HK-2 (cell line): ENCODE data around the gene NOPCHAP1.

ENCODE experiments used
- DNase-seq: peaks from one replicate; pipeline ENCODE4 v3.0.0-alpha.2; 2018; ENCODE audit not compliant: unreplicated experiment

NOPCHAP1 gene

DNA sequence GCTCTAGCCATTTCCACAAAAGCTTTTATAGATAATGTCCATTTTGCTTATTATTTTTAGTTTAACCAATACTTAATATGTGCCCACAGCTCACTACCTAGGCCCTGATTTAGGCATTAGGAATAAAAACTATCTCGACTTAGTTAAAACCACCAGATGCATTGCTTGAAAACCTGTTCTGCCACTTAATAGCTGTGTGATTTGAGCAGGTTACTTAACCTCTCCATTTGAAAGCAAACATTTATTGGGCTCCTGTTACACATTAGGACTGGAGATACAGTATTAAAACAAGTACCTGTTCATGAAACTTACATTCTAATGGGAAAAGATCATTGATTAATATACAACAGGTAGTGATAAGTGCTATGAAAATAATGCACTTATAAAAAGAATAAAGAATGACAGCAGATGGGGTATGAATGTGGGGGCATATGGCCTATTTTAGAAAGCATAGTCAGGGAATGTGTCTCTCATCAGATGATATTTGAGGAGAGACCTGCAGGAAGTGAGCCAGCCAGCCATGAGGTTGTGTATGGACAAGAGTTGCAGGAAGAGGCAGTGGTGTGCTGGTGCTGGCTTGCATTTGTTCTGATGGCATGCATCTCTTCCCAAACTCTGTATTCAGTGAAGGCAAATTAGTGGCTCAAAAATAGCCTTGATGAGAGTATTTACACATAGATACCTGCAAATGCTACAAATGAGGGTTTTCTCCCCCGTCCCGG is 34.3 kb downstream of the NOPCHAP1 start:
- DNase-seq: no peak

GRCh38 chr12:105024928-105025327 is 38.8 kb downstream of the NOPCHAP1 start:
- DNase-seq: no peak

GRCh38 chr12:105025890-105026289 is 39.8 kb downstream of the NOPCHAP1 start:
- DNase-seq: no peak

GRCh38 chr12:105026411-105026810 is 40.3 kb downstream of the NOPCHAP1 start:
- no peak for DNase-seq

DNA sequence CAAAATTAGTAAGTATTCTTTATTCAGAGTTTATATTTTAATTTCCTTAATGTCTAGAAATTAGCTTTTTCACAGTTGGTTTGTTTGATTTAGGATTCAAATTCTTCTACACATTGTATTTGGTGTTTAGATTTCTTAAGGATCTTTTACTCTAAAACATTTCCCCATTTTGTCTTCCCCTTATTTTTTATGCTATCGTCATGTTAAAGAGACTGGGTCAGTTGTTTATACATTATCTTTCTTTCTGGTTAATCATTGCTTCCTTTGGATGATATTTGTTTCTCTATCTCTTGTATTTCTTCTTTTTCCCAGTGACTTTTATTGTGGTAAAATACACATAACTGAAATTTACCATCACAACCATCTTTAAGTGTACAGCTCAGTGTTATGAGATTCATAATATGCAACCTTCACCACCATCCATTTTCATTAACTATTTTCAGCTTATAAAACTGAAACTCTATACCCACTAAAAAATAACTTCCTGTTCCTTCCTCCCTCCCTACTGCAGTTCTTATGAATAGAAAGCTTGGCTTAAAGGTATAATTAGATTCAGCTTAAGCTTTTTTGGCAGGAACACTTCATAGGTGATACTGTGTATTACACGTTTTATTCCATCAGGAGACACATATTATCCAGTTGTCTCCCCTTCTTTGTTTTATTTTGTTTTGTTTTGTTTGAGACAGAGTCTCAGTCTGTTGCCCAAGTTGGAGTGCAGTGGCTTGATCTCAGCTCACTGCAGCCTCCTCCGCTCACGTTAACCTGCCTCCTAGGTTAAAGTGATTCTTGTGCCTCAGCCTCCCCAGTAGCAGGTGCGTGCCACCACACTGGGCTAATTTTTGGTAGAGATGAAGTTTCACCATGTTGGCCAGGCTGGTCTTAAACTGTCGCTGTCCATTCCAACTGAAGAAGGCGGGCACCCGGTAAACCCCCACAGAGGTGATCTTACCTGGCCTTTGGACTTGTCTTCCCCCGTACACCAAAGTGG is 45.0 kb downstream of the NOPCHAP1 start:
- no peak for DNase-seq

- DNase-seq: no peak
Measured at GRCh38 chr12:105032703-105033357, 46.7 kb downstream of the NOPCHAP1 start.

- DNase-seq: no peak
Measured at GRCh38 chr12:105033851-105034250, 47.7 kb downstream of the NOPCHAP1 start.
